NCI-H460 (cell line): ENCODE measurements around the gene C16orf89. TPM values are rescaled to one million over a fixed set of nuclear protein-coding genes. Genes with fewer than 3 reads are reported as not detected.
"Not testable (repeated sequence)": the region's sequence is repeated elsewhere in the genome, so short reads cannot be mapped to it uniquely, and the experiment has no call there.

Experiments used
- DNase-seq: peaks from one replicate; pipeline ENCODE4 v3.0.0-alpha.2; 2016; ENCODE audit warnings: low read depth; ENCODE audit errors: extremely low read depth
- polyA plus RNA-seq: library from polyadenylated mRNA; depleted of rRNA; stranded (reverse); fragments of >200 nt; gene quantifications from 2 replicates; pipeline ENCODE4 v1.2.3, GENCODE V29; 2014; cell fraction: nucleus; rRNA removed
- total RNA-seq: library from RNA; depleted of rRNA; stranded (reverse); fragments of >200 nt; shearing (Covaris generic); gene quantifications from 2 replicates; pipeline ENCODE4 v1.2.3, GENCODE V29; 2014; rRNA removed

C16orf89 gene, protein sequence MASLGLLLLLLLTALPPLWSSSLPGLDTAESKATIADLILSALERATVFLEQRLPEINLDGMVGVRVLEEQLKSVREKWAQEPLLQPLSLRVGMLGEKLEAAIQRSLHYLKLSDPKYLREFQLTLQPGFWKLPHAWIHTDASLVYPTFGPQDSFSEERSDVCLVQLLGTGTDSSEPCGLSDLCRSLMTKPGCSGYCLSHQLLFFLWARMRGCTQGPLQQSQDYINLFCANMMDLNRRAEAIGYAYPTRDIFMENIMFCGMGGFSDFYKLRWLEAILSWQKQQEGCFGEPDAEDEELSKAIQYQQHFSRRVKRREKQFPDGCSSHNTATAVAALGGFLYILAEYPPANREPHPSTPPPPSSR
- total RNA-seq: not detected in 2 replicates
- not detected in 2 replicates for polyA plus RNA-seq

DNA sequence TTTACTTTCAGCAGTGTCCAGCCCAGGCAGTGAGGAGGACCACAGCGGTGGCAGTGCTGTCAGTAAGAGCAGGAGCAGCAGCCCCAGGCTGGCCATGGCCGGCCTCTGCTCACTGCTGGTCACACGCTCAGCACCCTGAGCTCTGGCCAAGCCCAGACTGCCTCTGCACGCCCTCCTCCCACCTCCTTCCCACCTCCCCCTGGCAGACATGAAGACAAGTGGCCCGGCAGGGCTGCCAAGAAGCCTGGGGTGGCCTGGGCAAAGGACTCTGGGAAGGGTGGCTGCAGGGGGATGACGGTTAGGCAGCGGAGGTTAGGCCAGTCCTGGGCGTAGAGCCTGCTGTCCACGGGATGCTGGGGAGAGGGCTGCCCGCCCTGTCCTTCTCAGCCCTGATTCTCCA is at the start of gene C16orf89:
TSS of gene C16orf89 (minus strand) at position 144 of the 400 bp plus-strand sequence. CDS start at position 96, 48 bp downstream.
- no peak for DNase-seq

DNA sequence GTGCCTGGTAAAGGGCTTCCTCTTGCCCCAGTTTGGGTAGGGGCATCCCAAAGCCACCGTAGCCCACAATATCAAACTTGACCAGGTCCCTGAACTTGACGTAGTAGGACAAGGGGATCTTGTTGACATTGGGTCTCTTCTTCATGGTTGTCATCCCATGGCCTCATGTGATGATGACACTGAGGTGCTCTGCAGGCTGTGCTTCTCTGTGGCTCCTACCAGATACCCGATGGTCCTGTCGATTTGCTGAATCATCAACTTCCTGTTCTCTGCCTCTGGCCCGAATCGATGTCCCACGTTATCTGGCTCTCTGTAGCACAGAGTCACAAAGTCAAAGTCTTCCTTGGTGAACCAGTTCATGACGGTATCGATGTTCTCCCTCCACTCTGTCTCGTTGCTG is 45.2 kb upstream of the C16orf89 start:
- DNase-seq: not testable (repeated sequence)

DNA sequence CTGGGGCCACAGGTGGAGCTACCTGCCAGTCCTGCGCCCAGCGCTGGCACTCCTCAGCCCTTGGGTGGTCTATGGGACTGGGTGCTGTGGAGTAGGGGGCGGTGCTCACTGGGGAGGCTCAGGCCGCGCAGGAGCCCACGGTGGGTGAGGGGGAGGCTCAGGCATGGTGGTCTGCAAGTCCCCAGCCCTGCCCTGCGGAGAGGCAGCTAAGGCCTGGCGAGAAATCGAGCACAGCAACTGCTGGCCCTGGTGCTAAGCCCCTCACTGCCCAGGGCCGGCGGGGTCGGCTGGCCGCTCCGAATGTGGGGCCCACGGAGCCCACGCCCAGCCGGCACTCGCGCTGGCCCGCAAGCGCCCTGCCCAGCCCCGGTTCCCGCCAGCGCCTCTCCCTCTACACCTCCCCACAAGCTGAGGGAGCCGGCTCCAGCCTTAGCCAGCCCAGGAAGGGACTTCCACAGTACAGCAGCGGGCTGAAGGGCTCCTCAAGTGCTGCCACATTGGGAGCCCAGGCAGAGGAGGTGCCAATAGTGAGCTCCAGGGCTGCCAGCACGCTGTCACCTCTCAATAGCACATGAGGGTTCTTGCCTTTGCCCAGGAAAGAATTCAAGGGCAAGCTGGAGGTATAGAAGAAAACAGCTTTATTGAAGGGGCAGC is 42.9 kb upstream of the C16orf89 start:
- DNase-seq: no peak

DNA sequence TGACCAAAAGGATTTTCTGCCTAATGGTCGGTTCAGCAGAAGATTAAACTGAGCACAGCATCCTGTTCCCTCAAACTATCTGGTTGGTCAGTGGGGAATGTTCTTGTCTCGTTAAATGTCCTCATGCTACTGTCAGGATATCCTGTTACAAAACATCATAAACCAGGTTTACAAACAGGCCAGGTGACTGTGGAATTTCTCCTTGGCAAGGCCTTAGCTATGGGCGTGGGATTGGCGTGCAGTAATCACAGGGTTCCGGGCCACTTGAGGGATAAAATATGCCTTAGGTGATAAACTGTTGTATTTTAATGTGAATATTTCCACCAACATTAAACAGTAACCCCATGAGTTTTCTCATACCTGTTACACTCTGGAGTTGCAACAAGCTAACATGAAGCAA is 39.3 kb upstream of the C16orf89 start:
- DNase-seq: not testable (repeated sequence)

DNA sequence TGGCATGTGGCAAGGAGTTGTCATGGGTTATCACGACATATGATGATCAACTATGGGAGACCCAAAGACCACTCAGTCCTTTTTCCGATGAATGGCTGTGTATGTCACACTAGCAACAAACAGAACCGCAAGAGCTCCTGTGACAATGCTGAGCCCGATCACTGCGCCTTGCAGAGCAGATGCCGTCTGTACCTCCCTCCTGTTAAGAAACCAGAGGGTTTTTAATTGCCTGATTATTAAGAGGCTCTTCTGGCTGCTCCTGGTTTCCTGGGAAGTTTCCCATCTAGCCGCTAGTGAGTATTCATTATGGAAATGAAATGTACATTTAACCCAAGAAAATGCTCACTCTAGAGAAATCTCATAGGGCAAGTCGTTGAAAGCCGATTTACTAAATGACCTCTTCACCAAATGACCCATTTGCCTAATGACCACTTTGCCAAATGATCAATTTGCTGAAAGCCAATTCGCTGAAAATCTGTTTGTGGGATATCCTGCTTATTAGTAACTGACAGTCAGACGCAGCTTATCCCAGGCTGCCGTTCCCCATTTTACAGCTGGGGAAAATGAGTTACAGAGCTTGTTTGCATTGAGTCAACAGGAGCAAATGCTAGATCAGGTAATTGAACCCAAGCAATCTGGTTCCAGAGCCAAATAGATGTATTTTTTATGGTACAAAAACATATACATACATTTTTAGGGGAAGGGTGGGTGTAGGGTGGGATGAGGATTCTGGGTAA is 37.7 kb upstream of the C16orf89 start:
- DNase-seq: not testable (repeated sequence)

DNA sequence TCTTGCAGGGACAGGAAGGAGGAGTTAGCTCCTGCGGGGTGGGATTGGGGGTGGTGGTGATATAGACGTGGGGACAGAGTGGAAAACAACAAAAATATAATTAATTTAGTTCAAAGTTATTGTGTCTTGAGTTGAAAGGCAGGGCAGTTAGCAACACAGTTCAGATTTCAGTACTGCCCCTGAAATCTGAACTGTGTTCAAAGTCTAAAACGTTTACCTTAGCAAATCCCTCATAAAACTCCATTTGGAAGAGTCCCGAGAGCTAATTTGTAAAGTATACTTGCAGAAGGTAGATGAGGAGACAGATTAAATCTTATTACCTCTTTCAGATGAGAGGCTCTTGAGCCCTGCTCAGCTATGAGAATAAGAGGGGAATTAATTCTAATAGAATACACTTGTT is 33.4 kb upstream of the C16orf89 start:
- DNase-seq: not testable (repeated sequence)

DNA sequence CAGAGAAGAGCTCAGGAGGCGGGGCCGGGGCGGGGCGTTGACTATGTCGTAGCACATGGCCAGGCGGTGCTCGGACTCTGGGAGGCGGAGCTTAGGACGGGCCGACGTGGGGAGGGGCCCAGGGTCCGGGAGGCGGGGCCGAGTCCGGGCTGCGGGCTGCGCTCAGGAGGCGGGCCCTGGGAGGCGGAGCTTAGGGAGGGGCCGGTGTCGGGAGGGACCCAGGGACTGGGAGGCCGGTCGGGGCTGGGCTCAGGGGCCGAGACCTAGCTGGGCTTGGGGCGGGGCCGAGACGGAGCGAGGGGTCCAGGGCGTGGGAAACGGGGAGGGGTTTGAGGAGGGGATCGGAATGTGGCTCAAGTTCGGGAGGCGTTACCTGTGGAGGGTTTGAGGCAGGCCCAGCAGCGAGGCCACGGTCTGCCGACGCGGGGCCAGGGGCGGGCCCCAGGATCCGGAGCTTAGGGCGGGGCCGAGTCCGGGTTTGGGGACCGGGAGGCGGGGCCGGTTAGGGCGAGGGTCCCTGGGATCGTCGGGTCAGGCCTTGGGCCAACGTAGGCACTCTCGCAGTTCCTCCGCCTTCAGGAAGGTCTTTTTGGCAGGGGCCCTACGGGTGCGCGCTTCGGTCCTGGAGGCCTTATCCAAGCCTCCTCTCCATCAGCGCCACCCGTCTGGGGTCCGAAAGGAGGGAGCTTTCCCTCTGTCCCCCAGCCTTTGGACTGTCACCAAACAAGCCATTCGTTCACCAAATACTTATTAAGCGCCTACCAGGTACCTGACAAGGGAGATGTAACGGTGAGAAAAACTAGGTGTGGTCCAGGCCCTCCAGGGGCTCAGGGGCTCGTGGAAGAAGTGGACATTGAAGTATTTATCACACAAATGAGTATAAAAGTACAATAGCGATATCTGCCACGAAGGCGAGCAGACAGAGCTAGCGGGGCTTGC is 32.7 kb upstream of the C16orf89 start:
- DNase-seq: peak; percentile 26

DNA sequence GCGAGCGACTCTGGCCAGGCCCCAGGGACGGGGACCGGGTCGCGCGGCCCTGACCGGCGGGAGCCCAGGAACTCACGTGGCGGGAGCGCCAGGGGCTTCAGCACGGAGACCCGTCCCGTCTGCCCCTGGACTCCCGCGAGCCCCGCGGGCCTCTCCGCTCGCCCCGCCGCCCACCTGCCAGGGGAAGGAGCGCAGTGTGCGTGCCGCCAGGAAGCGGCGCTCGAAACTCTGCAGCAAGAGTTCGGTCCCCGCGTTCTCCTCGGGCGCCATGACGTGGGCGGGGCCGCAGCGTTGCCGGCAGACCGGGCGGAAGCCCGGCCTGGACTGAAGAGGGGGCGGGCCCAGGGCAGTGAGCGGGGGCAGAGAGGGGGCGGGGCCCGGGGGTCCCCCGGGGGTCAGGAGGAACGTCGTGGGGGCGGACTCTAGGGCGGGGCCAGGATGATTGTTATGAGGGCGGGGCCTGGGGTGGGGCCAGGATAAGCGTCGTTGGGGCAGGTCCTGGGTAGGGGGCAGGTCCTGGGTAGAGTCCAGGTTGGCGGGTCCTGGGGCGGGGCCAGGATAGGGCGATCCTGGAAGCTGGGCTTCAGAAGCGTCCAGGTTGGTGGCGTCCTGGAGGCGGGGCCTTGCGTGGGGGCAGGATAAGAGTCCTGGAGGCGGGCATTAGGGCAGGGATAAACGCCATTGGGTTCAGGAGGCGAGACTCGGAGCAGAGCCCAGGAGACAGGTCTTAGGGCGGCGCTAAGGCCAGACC is 31.9 kb upstream of the C16orf89 start, which contains the start of gene EEF2KMT:
TSS of gene EEF2KMT (minus strand) at position 326 of the 751 bp plus-strand sequence. CDS start at position 270, 56 bp downstream.
- peak; percentile 99 for DNase-seq

DNA sequence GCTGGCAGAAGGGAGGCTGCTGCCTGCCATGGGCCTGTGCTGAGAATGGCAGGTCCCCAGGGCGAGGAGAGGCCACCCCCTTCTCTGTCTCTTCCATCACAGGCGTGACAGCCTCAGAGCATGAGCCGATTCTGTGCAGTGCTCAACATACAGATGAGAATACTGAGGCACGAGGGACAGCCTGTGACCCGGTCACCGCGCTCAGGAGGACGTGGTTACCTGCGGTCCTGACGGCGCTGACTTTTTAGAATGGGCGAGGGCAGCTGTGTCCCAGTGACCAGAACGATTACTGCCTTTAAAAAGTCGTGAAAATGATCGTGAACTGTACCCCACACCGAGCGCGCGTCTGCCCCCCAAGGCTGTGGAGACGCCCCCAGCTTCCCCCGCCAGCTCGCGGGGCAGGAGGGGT is 31.3 kb upstream of the C16orf89 start:
- DNase-seq: peak; percentile 8

DNA sequence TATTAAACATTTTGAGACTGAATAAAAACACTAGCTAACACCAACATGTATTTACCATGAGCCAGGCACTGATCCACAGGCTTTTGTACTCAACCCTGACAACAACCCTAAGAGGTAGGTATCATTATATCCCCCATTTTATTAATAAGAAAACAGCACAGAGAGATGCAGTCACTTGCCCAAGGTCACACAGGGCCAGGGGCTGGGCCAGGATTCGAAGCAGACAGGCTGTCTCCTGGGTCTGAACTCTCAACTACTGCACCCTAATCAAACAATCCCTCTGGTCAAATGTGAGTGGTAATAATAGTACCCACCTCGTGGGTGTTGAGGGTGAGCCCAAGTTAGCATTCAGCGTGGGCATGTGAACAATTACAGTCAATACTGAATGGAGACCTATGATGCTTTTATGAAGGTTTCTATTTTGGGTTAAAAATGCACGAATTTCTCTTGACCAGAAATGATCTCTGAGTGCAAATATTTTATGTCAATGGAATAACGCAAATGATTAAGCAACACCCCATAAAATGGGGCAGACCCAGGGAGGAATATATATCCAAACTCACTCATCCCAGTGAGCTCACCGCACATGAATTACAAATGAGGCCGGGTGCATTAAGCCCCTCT is 30.8 kb upstream of the C16orf89 start:
- DNase-seq: not testable (repeated sequence)

DNA sequence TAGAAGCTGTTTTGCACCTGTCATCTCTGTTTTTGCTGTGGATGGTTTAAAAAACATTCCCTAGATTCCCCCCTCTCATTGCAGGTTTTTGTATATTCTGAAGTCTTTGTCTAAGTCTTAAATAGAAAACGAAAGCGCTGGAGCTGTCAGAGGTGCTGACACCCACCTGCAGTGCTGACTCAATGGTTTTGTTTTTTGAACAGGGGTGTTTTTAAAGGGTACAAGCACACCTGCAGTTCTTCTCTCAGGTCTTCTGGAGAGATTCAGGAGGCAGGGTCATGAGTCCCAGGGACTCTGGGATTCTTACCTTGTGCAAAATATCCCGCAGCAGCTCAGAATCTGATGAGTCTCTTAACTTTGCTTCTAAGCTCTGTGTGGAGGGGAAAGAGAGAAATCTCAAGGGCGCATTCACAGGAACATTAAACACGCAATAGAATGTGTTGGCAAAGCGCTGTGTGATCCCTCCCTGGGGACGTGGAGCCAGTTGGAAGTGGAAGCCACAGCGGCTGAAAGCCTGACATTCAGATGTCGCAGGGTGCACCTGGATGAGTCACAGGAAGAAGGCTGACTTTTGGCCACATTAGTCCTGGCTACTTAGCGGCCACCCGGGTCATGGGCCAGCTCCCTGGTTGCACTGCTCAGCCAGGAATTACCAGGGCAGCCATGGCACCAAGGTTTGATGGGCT is 29.5 kb upstream of the C16orf89 start:
- not testable (repeated sequence) for DNase-seq

DNA sequence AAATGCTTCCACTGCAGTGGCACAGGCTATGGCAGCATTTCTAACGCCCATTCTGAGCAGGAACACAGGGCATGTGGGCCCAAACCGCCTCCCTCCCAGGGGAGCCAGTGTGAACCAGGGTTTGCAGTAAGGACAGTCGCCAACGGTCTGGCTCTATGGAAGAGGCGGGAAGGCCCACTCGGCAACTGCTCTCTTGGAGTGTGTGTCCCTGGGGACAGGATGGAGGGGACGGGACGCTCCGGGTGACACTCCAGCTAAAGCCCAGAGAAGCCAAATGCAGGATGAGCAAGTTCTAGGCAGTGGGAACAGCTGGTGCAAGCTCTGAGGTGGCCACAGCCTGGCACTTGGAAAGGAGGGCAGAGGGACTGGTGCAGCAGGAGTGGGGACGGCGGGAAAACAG is 28.0 kb upstream of the C16orf89 start:
- DNase-seq: not testable (repeated sequence)

DNA sequence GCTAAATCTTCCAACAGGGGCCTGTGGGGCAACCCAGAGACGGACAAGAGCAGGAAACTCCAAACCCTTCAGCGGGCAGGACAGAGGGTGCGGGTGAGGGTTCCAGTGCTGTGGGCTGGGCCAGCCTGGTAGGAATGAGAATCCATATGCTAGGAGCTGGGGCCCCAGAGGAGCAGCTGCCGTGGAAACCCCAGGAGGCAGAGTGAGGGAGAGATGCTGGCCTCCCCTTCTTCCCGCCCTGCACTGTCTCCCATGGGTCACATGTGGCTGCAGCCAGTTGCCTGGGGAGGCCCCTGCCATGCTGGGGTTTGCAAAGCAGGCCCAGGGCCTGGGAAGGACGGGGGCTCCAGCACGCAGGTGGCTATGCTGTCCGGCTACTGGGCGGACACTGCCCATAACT is 27.3 kb upstream of the C16orf89 start:
- DNase-seq: not testable (repeated sequence)

DNA sequence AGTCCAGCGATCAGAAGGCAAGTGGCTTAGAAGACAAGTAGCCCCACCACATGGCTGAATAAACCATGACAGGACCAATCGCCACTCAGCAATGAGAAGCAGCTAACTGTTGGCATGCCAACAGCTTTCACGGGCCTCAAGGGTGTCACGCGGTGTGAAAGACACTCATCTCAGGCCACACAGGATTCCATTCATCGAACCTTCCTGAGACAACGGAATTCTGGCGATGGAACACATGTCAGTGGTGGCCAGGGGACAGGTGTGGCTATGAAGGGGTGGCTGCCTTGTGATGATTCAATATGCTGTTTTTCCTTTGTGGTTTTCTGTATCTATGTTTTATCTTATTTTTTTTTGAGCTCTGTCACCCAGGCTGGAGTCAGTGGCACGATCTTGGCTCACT is 24.8 kb upstream of the C16orf89 start:
- DNase-seq: not testable (repeated sequence)

DNA sequence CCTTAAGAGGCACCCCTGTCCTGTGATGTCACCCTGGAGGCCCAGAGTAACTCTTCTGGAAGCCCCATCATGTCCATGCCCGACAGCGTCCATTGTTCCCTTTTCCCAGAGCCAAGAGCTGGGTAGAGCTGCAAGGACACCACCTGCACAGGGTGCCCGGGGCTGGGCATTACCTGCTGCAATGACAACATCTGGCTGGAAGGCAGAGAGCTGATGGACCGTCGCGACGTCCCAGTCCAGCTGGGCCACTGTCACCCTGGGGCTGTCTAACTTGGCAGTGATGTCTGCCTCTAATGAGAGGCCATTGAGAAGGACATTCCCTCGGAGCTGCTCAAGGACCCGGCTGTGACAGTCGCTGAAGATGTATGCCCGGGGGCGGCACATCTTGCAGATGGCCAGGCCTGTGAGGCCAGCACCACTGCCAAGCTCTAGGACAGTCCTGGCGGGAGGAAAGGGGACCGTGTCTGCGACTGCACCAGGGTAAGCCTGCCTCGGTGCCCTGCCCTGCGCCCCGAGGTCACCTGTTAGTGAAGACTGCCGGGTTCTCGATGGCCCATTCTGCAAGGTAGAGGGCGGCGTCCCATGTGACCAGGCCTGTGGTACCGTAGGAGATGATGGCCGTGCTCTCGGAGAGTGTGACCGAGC is 24.3 kb upstream of the C16orf89 start:
- not testable (repeated sequence) for DNase-seq

DNA sequence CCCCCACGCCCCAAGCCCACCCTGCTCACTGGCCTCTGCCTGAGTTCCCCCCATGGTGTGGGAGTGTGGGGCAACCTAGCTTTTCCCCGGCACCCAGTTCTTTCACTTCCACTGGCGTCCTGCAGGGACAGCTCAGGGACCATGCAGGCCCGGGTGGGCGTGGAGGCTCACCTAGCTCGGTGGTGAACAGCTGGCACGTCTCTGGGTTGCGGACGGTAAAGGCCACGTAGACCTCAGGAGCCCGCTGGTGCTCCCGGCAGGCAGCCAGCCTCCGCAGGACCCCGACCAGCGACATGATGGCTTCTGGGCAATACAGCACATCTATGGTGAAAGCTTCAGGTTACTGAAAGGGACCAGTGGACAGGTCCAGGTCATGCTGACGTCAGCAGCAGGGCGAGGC is 23.2 kb upstream of the C16orf89 start:
- DNase-seq: not testable (repeated sequence)

DNA sequence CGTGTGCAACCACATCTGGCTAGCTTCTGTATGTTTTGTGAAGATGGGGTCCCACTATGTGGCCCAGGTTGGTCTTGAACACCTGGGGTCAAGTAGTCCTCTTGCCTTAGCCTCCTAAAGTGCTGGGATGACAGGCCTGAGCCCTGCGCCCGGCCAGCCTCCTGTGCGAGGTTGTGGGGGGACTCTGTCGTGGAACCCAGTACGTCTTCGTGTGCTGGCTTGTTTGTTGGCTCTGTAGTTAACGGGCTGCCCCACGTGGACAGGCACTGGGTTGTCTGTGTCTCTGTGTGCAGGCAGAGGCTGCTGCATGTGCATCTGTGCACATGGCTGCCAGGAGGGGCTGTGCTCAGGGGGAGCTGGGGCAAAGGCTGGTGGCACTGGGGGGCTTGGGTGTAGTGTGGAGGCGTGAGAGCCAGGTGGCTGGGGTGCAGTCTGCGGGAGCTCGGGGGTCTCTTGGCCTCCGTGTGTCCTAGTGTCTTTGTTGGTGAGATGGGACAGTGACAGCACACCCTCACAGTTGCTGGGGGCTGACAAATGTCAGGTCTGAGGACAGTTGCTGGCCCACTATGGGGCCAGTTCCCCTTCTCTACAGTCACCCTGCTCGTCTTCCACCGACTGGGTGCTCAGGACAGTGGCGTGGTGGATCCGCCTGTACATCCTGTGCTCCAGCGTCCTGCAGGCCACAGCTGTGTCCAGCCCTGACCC is 22.5 kb upstream of the C16orf89 start:
- not testable (repeated sequence) for DNase-seq
